ENCODE results near the gene USH1C. TPM values are rescaled to one million over a fixed set of nuclear protein-coding genes. Genes with fewer than 3 reads are reported as not detected.
A peak's percentile ranks its signal among the peaks of the same experiment; 100 is the strongest.

The USH1C gene
- total RNA-seq, 1 experiment from 2014 or later, result not detected

GRCh38 chr11:17547051-17547577 lies 2.9 kb upstream of the USH1C start, which contains the start of gene OTOG:
OTOG (plus strand) TSS chr11:17547259; CDS start chr11:17547373, 114 bp downstream.
- DNase-seq (ENCODE audit: low read depth), result no peak

GRCh38 chr11:17546240-17546639 lies 2.0 kb upstream of the USH1C start:
- DNase-seq (ENCODE audit: low read depth), result no peak

DNA sequence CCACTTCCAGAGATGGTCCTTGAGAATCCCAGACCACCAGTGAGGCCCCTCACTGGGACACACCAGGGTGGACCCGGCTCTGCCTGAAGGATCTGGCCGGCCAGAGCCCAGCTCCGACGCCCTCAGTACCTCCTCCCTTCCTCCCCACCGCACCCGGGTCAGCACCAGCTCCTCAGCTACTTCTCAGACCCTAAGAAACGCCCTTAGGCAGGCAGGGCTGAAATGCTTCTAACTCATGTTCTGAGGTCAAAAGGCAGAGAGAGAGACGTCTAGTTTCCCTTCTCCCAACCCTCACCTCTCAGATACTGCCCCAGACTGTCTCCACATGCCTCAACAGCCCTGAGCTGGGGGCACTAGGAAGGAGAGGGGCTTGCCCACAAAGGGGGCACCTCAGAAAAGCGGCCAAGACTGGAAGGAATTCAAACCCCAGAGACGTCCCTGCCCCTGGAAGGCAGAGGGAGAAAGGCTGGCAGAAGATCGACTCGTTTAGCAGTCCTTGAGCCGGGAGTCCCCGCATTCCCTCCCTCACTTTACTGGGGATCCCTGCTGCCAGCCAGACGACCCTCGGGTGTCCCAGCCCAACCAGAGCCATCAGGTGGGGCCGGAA lies 539 bp downstream of the USH1C start:
- DNase-seq (ENCODE audit: low read depth), result no peak

DNA sequence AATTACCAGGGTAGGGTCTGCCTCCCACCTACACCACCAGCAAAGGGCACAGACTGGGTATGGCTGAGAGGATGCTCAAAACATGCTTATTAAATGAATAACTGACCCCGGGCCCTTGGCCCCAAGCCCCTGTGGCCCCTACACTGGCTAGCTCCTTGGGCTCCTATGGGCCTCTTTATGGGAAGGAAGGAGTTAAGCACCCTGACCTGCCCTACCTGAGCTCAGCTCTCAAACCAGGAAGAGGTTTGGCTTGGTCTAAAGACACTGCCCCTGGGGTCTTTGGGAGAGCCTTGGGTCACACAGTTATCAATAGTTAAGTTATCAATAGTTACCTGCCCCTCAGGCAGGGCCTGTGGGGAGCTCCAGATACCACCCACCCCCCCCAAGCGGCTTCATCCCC lies 1.2 kb downstream of the USH1C start:
- no peak for DNase-seq (ENCODE audit: low read depth)

DNA sequence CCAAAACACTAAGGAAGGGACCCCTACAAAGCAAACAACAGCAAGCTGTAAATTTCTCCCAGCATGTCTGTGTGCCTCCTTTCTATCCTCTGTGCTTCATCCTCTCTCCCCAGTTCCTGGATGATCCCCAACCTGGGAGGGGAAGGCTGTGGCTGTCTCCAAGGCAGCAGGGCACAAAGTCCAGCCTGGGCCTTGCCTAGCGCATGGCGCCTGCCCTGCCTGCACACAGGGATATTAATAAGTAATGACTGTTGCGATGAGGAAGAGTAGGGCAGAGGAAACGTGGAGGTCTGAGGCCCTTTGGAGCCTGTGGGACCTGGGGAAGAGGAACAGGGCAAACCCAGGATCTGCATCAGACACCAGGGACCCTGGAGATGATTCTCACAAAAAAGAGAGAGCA lies 2.0 kb downstream of the USH1C start:
- DNase-seq (ENCODE audit: low read depth), result no peak

DNA sequence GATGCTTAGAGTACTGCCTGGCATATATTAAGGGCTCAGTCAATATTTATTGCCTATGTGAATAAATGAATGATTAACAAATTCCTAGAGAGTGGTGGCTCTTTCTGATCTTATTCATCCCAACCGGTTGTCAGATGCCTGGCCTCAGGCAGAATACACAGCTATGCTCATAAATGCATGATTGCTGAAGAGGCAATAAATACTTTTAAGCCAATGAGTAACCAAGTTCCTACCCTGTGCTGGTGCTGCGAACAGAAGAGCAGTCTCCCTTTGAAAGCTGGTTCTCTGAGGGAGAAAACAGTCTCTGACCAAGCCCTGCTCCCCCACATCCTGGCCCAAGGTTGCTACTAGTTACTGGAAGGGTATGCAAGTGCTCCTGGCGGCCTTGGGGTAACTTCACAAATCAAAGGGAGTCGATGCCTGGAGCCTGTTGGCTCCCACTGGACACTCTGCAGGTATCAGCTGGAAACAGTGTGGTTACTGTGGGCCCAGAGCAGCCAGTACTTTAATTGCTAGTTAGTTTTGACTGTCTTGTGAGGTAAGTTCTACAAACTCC lies 2.8 kb downstream of the USH1C start:
- no peak for DNase-seq (ENCODE audit: low read depth)

DNA sequence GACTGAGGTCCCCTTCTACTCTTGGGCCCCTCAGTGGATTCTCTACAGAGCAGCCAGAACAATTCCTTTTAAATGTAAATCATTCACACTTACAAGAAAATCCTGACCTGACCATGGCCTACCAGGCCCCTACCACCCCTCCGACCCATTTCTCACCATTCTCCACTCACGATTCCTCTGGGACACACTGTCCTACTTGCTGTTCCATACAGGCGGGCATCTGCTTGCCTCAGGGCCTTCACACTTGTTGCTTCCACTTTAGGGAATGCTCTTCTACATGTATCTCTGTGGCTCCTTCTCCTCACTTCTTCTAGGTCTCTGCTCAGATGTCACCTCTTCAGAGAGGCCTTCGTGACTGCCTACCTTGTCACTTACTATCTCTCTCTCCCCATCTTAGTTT lies 3.4 kb downstream of the USH1C start:
- DNase-seq (ENCODE audit: low read depth), result no peak

DNA sequence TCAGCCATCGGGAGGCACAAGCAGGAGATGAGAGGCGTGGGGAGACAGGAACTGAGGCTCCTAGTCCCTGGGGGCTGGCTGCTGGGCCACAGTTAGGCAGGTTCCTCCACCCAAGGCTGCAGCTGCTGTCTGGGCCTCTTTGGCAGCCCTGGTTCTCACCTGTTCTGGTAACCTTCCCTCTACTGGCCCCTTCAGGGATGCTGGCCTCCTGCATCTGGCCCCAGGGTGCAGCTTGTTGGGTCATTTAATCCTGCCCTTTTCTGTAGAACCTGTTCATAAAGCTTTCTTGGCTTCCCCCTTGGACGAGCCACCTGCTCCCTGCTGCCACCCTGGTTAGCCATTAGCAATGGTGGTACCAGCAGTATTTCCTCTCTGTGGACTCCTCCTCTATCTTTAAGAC lies 5.5 kb downstream of the USH1C start:
- no peak for DNase-seq (ENCODE audit: low read depth)

GRCh38 chr11:17538054-17538453 lies 6.2 kb downstream of the USH1C start:
- DNase-seq (ENCODE audit: low read depth), result no peak

DNA sequence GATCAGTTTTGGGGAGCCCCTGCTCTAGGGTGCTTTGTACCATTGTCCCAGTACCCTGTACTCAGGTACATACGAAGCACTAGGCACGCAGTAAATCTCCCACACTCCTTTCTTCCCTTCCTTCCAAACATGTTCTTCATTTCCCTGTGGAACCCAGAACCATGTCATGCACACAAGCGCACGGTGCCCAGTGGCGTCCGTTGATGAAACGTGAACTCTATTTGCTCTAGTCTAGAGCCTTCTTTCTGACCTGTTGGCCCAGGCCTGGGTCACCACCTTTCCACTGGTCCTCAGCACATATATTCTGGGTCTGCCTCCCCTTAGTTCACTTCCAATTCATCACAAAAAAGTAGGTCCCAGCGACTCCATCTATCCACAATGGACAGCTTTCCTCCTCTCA lies 7.0 kb downstream of the USH1C start:
- DNase-seq (ENCODE audit: low read depth), result no peak

GRCh38 chr11:17535488-17535887 lies 8.7 kb downstream of the USH1C start:
- no peak for DNase-seq (ENCODE audit: low read depth)

GRCh38 chr11:17533778-17534415 lies 10.3 kb downstream of the USH1C start:
- DNase-seq (ENCODE audit: low read depth), result no peak

- DNase-seq (ENCODE audit: low read depth), result no peak
Measured at GRCh38 chr11:17533341-17533740, 10.9 kb downstream of the USH1C start.

DNA sequence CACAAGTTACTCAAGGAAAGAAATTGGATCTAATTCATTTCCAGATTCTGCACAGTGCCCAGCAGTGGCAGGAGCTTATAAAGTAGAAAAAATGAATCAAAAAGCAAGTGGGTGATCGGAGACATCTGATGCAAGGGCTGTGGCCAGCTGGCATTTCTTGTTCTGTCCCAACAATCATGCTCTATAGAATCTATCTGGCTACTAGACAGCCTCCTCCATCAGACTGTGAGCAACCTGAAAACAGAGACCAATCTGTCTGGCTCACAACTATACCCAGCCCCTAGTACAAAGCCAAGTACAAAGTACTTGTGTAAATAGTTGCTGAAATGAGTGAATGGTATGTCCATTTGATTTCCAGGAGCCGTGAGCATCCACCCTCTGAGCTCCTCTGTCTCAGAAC lies 11.4 kb downstream of the USH1C start:
- no peak for DNase-seq (ENCODE audit: low read depth)

- DNase-seq (ENCODE audit: low read depth), result peak; percentile 38
Measured at GRCh38 chr11:17531636-17532113, 12.5 kb downstream of the USH1C start.

DNA sequence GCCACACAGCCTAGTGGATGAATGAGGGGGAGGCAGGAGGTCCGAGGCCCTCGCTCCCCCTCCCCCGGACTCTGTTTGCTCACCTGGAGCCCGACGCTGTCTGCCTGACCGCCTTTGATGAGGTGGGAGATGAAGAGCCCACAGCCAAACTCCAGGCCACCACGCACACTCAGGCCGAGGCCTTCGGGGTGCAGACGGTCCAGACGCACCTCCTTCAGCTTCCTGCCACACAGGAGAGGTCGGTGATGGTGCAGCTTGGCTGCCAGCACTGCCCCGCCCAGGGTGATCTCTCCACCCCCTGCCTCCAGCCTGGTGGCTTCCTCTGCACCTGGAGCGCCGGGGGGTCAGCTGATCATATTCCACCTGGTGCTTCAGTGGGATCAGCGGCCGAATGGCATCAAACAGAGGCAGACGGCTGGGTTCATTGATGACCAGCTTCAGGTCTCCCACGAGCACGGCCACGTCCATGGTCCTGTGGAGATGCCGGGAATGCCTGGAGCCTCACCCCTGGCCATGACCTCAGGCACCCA lies 13.1 kb downstream of the USH1C start:
- DNase-seq (ENCODE audit: low read depth), result no peak

GRCh38 chr11:17529844-17530185 lies 14.4 kb downstream of the USH1C start:
- no peak for DNase-seq (ENCODE audit: low read depth)

GRCh38 chr11:17528906-17529843 lies 15.0 kb downstream of the USH1C start:
- DNase-seq (ENCODE audit: low read depth), result peak; percentile 9

DNA sequence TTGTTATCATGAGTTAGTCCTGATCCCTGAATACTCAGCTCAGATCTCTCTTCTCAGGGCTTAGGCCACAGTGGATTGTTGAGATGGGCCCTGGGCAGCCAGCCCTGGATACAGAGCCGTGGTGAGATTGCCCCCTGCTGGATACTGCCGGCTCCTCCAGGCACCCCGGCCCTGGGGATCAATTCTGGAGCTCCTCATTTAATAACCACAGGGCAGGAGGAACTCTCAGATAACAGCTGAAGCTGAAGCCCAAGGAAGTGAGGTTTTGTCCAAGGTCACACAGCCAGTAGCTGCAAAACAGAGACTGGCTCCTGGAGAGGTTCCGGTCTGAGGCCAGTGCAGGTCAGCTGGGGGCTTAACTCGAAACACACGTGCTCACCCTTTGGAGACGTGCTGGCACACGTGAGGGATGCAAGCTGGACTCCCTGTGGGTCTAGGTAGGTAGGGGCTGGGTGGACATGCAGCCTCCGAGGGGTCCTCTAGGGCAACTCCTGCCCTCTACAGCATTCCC lies 16.0 kb downstream of the USH1C start:
- DNase-seq (ENCODE audit: low read depth), result peak; percentile 17

- no peak for DNase-seq (ENCODE audit: low read depth)
Measured at GRCh38 chr11:17527628-17527995, 16.6 kb downstream of the USH1C start.

- DNase-seq (ENCODE audit: low read depth), result no peak
Measured at GRCh38 chr11:17526931-17527627, 17.1 kb downstream of the USH1C start.

Data from RPMI7951 (cell line).